Spinal cord (tissue), 10 donors: ENCODE results near the gene TRAT1. TPM values are rescaled to one million over a fixed set of nuclear protein-coding genes. Genes with fewer than 3 reads are reported as not detected.

Experiments used
- DNase-seq, 6 donors: peaks; one replicate each; pipeline versions ENCODE4 v3.0.0 to v3.0.0-alpha.2; 2013 to 2015; ENCODE audit warnings: low spot score in 6 of 6, low read depth in 4 of 6
- H3K27ac ChIP-seq: one replicate; pipeline ENCODE4 v1.5.1; 2013; ENCODE audit warnings: low read depth, low read length, control low read depth
- H3K27me3 ChIP-seq: one replicate; pipeline ENCODE4 v1.6.1; 2013; ENCODE audit warnings: low read length; ENCODE audit not compliant: control insufficient read depth, insufficient read depth
- H3K36me3 ChIP-seq: one replicate; pipeline ENCODE4 v1.6.1; 2013; ENCODE audit warnings: low read length; ENCODE audit not compliant: control insufficient read depth, insufficient read depth
- H3K4me1 ChIP-seq: one replicate; pipeline ENCODE4 v1.6.1; 2013; ENCODE audit warnings: low read length; ENCODE audit not compliant: control insufficient read depth, insufficient read depth
- H3K4me3 ChIP-seq: one replicate; pipeline ENCODE4 v1.5.1; 2013; ENCODE audit warnings: low read depth, low read length, control low read depth
- H3K9me3 ChIP-seq: one replicate; pipeline ENCODE4 v1.6.1; 2013; ENCODE audit warnings: low read length; ENCODE audit not compliant: control insufficient read depth, insufficient read depth
- WGBS: methylation state at CpG from one replicate; pipeline ENCODE4 v1.1.5; 2013; ENCODE audit warnings: missing lambda C conversion rate; ENCODE audit not compliant: insufficient coverage; 5-methylcytosine and 5-hydroxymethylcytosine counted together
- polyA plus RNA-seq, 2 donors: library from polyadenylated mRNA; unstranded; fragments of 120-200 nt; gene quantifications; one replicate each; pipeline ENCODE4 v1.2.1, GENCODE V29; 2013; ENCODE audit not compliant: insufficient read length in 2 of 2
- total RNA-seq, 2 donors: library from RNA; depleted of rRNA in 1 of 2; stranded (reverse); fragments of 120-200 nt in 1 of 2; fragments of >200 nt in 1 of 2; gene quantifications; one replicate each; pipeline versions ENCODE4 v1.2.3 to v1.2.4, GENCODE V29; 2013 to 2014
- donor health status: healthy.

The TRAT1 gene
- total and polyA plus RNA-seq, 4 donors, result 0.20 TPM; not detected in 3

DNA sequence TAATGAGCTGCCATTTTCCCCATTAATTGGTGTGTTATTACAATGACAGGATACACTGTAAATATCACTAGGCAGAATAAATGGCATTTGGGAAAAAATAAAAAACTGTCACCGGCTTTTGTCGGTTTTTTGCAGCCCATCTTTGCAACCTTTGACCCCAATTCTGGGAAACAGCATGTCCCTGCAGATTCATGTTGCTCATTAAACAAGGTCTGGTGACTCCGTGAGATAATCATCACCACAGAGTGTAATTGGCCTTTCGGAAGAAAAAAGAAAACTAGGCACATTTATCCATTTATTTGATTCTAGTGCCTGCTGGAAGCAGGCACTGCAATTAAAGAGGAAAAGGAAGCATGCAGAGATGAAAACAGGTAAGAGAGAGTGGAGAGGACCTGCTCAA, 64.5 kb downstream of the TRAT1 start:
- H3K9me3 ChIP-seq, result no peaks in the 10 kb centered on the region
- peak in 1 of 6 donors; percentile 73 for DNase-seq
- no peak overlapping the region for H3K4me3 ChIP-seq
- no peak overlapping the region for H3K27ac ChIP-seq
- H3K36me3 ChIP-seq, result no peaks in the 10 kb centered on the region
- H3K27me3 ChIP-seq, result no peaks in the 10 kb centered on the region
- no CpG with 5 or more reads among the region's 4 CpGs for WGBS
- H3K4me1 ChIP-seq, result no peaks in the 10 kb centered on the region

DNA sequence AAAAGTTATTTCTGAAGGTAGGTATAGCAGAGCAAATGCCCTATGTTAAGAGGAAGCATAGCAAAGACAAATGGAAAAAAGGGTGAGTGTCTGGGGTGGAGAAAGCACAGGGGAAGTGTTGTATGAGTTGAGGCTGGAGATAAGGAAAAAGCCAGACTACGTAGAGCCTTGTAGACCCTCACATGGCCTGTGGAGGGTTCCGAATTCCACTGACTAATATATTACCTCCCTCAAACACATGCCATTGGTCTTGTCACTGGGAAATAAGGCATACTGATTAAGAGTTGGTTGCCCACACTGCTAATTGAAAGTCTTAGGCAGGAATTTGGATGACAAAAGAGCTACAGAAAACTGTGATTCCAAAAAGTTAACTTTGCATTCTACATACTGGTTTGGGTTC, 65.2 kb downstream of the TRAT1 start:
- WGBS, result no CpG with 5 or more reads among the region's 2 CpGs
- no peak overlapping the region for H3K4me3 ChIP-seq
- no peaks in the 10 kb centered on the region for H3K27me3 ChIP-seq
- H3K9me3 ChIP-seq, result no peaks in the 10 kb centered on the region
- no peaks in the 10 kb centered on the region for H3K4me1 ChIP-seq
- no peak for DNase-seq
- H3K27ac ChIP-seq, result no peak overlapping the region
- H3K36me3 ChIP-seq, result no peaks in the 10 kb centered on the region

GRCh38 chr3:108891833-108892232, 69.2 kb downstream of the TRAT1 start:
- Histone ChIP-seq H3K4me1 (no peaks in the 10 kb centered on the region), H3K4me3 (no peak overlapping the region), H3K27me3 (no peaks in the 10 kb centered on the region), H3K36me3 (no peaks in the 10 kb centered on the region), H3K9me3 (no peaks in the 10 kb centered on the region), H3K27ac (no peak overlapping the region)
- DNase-seq, result no peak
- 80% methylated on average over 2 of the region's 3 CpGs for WGBS

DNA sequence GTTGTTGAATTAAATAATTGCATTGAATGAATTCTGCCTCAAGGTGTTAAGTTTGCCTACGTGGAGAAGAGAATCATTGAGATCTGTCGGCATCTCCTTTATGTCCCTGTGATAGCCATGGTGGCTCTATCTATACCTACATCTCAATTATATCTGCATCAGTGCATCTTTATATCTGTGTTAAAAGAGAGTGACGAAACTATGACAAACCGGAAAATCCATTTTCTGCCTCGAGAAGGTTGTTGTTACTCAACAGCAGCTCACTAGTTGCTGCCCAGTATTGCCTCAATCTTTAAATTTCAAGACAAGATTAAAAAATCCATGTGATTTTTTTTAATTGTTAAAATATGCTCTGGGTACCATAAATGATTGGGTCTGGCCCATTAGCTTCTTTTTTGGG, 72.4 kb downstream of the TRAT1 start:
- H3K4me1 ChIP-seq, result no peaks in the 10 kb centered on the region
- no CpG with 5 or more reads among the region's 5 CpGs for WGBS

DNA sequence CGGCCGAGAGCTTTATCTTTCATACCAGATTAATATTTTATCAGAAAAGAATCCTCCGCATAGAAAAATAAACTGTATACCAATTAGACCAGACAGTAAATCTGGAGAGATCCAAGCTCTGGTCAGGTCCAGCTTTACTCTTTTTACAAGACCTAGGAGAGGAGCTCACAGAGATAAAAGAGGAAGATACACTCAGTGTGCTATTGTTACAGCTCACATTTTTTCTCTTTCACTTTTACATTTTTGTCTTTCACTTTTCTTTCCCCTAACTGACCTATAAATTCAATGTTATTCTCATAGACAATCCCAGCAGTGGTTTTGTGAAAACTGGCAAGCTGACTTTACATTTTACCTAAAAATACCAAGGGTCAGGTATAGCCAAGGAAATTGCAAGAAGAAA, 75.3 kb downstream of the TRAT1 start:
- Histone ChIP-seq H3K36me3 (no peaks in the 10 kb centered on the region), H3K4me1 (no peaks in the 10 kb centered on the region), H3K27ac (no peak overlapping the region), H3K9me3 (no peaks in the 10 kb centered on the region), H3K4me3 (no peak overlapping the region), H3K27me3 (no peaks in the 10 kb centered on the region)
- no peak for DNase-seq
- WGBS, result no CpG with 5 or more reads among the region's 3 CpGs

More for the DNA sequence above, 72.4 kb downstream of the TRAT1 start:
- DNase-seq, result no peak
- Histone ChIP-seq H3K27me3 (no peaks in the 10 kb centered on the region), H3K4me3 (no peak overlapping the region), H3K36me3 (no peaks in the 10 kb centered on the region), H3K9me3 (no peaks in the 10 kb centered on the region), H3K27ac (no peak overlapping the region)

- DNase-seq, result no peak
- Histone ChIP-seq H3K4me3 (no peak overlapping the region), H3K27ac (no peak overlapping the region), H3K9me3 (no peaks in the 10 kb centered on the region), H3K4me1 (no peaks in the 10 kb centered on the region), H3K27me3 (no peaks in the 10 kb centered on the region), H3K36me3 (no peaks in the 10 kb centered on the region)
- 75% methylated on average over 2 of the region's 3 CpGs for WGBS
Observed at GRCh38 chr3:108899530-108899929, 76.9 kb downstream of the TRAT1 start.

Other genes starting within 250 kb of the TRAT1 start
- gene CIP2A, start 233.3 kb upstream of the TRAT1 start, total RNA-seq, result 10 to 100 TPM; 14.4 to 19.8 TPM
- 10 to 100 TPM in 1 of 2 donors, 1 to 10 TPM in 1; 8.2 to 13.8 TPM for gene CIP2A, start 233.3 kb upstream of the TRAT1 start, polyA plus RNA-seq
- gene DZIP3, start 233.1 kb upstream of the TRAT1 start, total RNA-seq, result 10 to 100 TPM; 39.0 to 67.9 TPM
- 10 to 100 TPM; 42.5 to 53.5 TPM for gene DZIP3, start 233.1 kb upstream of the TRAT1 start, polyA plus RNA-seq
- gene RETNLB, start 65.4 kb upstream of the TRAT1 start, total RNA-seq, result not detected
- not detected for gene RETNLB, start 65.4 kb upstream of the TRAT1 start, polyA plus RNA-seq
- under 1 TPM in 1 of 2 donors, not detected in 1; 0.20 TPM for gene GUCA1C, start 131.1 kb downstream of the TRAT1 start, total RNA-seq
- gene GUCA1C, start 131.1 kb downstream of the TRAT1 start, polyA plus RNA-seq, result not detected